ENCODE measurements around the gene HSPA1L. TPM values are rescaled to one million over a fixed set of nuclear protein-coding genes. Genes with fewer than 3 reads are reported as not detected.

HSPA1L gene
- total and polyA plus RNA-seq, 2 donors from 2014 or later, result 1.7 to 2.3 TPM

DNA sequence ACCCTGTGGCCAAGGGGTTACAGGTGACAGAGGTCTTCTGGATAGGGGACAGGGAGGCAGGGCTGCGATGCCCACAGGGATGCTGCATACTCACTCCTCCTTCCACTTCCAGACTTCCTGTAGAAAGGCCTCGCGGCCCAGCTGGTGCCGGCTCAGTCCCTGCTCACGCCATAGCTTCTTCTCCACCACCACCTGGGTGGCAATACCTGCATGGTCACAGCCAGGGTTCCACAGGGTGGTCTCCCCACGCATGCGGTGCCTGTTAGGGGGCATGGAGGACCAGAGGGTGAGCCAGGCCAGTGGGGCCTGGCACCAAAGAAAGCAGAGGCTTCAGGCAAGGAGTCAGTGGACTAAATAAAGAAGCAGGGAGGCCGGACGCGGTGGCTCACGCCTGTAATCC lies 29.6 kb downstream of the HSPA1L start:
- Histone ChIP-seq H3K4me3 (ENCODE audit: low read length in 3 of 3) (no peak overlapping the region), H3K36me3 (ENCODE audit: control insufficient read depth in 2 of 3, insufficient read depth in 3 of 3, low read length in 3 of 3) (peaks cover 0 to 18% (median 15%) of the 10 kb centered on the region in 3 donors)

DNA sequence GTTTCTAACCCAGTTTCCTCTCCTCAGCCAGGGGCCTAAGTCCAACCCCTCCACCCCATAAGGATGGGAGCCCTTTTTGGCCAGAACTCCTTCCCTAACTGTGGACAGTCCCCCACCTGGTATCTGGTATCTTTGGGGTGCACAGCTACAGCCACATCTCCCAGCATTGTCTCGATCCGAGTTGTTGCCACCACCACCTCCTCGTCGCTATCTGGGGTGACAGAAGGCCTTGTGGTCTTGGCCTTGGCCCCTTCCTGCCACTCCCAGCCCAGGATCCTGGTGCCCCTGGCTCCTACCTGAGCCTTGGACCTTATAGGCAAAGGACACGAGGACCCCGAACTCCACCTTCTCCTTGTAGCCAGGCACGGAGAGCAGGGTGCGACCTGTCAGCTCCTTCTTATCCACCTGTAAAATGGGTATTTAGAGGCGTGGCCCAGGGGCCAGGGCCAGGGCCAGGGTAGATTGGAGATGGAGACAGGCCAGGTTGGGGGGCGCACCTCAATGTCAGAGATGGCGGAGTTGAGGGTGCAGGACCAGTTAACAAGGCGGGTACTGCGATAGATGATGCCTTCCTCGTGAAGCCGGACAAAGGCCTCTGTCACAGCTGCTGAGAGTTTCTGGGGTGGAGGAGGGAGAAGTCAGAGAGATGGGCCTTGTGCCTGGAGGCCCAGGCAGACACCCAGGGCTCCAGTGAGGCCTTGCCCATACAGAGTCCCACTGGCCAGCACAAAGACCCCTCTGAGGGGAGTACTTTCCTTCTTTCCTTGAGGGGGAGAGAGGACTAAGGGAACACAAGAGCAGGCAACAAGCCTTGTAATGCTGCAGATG lies 30.8 kb downstream of the HSPA1L start:
- Histone ChIP-seq H3K27me3 (ENCODE audit: control insufficient read depth, insufficient read depth, low read length) (no peaks in the 10 kb centered on the region), H3K4me1 (ENCODE audit: control insufficient read depth in 2 of 3, insufficient read depth in 2 of 3, low read depth in 1 of 3, low read length in 3 of 3) (no peaks in the 10 kb centered on the region), H3K9ac (ENCODE audit: low read length in 3 of 3) (no peak overlapping the region), H3K9me3 (ENCODE audit: control insufficient read depth in 2 of 3, insufficient read depth in 1 of 3, low read length in 3 of 3) (no peaks in the 10 kb centered on the region), H3K4me3 (ENCODE audit: low read length in 3 of 3) (no peak overlapping the region), H3K27ac (ENCODE audit: low read depth in 2 of 2, low read length in 2 of 2) (no peak overlapping the region), H3K36me3 (ENCODE audit: control insufficient read depth in 2 of 3, insufficient read depth in 3 of 3, low read length in 3 of 3) (peaks cover 0 to 18% (median 18%) of the 10 kb centered on the region in 3 donors)
- TF ChIP-seq, protein P1, sequence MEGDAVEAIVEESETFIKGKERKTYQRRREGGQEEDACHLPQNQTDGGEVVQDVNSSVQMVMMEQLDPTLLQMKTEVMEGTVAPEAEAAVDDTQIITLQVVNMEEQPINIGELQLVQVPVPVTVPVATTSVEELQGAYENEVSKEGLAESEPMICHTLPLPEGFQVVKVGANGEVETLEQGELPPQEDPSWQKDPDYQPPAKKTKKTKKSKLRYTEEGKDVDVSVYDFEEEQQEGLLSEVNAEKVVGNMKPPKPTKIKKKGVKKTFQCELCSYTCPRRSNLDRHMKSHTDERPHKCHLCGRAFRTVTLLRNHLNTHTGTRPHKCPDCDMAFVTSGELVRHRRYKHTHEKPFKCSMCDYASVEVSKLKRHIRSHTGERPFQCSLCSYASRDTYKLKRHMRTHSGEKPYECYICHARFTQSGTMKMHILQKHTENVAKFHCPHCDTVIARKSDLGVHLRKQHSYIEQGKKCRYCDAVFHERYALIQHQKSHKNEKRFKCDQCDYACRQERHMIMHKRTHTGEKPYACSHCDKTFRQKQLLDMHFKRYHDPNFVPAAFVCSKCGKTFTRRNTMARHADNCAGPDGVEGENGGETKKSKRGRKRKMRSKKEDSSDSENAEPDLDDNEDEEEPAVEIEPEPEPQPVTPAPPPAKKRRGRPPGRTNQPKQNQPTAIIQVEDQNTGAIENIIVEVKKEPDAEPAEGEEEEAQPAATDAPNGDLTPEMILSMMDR (IDR thresholded peaks at IDR 0.05; ENCODE audit: borderline replicate concordance, extremely low read depth, insufficient read depth), result no peak
- no peak for FAIRE-seq
- intact Hi-C loops (cut with DNase I), result no loop called here
- peak in 1 of 5 donors; percentile 54 for DNase-seq

More for the DNA sequence above, 29.6 kb downstream of the HSPA1L start:
- FAIRE-seq, result no peak
- H3K27ac ChIP-seq (ENCODE audit: low read depth in 2 of 2, low read length in 2 of 2), result no peak overlapping the region
- no peak overlapping the region for H3K9ac ChIP-seq (ENCODE audit: low read length in 3 of 3)
- DNase-seq, result peak in 1 of 5 donors; percentile 51
- no peaks in the 10 kb centered on the region for H3K27me3 ChIP-seq (ENCODE audit: control insufficient read depth, insufficient read depth, low read length)
- no peaks in the 10 kb centered on the region for H3K9me3 ChIP-seq (ENCODE audit: control insufficient read depth in 2 of 3, insufficient read depth in 1 of 3, low read length in 3 of 3)
- intact Hi-C loops (cut with DNase I), result no loop called here
- H3K4me1 ChIP-seq (ENCODE audit: control insufficient read depth in 2 of 3, insufficient read depth in 2 of 3, low read depth in 1 of 3, low read length in 3 of 3), result no peaks in the 10 kb centered on the region
- TF ChIP-seq, protein P1 (IDR thresholded peaks at IDR 0.05; ENCODE audit: borderline replicate concordance, extremely low read depth, insufficient read depth), result no peak

DNA sequence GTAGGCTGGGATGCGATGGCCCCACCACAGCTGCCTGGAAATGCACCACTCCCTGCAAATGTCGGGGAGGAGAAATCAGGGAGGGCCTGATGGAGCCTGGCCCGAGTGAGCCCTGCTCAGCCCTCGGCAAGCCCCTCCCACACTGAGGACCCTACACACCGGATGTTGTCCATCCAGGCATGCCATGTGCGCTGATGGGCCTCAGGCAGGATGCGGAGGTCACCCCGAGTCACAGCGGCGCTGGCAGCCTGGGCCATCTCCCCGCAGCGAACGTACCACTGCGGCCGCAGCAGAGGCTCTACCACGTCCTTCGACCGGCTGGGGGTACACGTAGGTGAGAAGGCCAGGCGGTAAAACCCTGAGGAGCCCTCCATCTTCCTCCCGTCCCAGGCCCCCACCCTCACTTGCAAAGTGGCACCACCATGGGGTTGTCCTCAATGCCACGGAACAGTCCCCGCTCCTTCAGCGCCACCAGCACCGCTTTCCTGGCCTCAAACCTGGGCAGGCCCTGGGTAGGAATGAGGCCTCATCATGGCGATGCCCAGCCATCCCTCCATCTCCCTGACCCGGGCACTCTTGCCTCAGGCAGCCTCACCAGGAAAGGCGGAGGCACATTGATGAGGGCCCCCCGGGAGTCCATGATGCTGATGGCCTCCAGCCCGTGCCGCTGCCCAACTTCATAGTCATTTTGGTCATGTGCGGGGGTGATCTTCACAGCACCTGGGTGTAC lies 32.8 kb downstream of the HSPA1L start:
- Histone ChIP-seq H3K27me3 (ENCODE audit: control insufficient read depth, insufficient read depth, low read length) (no peaks in the 10 kb centered on the region), H3K4me3 (ENCODE audit: low read length in 3 of 3) (no peak overlapping the region), H3K9ac (ENCODE audit: low read length in 3 of 3) (no peak overlapping the region), H3K27ac (ENCODE audit: low read depth in 2 of 2, low read length in 2 of 2) (no peak overlapping the region), H3K4me1 (ENCODE audit: control insufficient read depth in 2 of 3, insufficient read depth in 2 of 3, low read depth in 1 of 3, low read length in 3 of 3) (peaks cover 0 to 3% (median 0%) of the 10 kb centered on the region in 3 donors), H3K36me3 (ENCODE audit: control insufficient read depth in 2 of 3, insufficient read depth in 3 of 3, low read length in 3 of 3) (peaks cover 0 to 18% (median 18%) of the 10 kb centered on the region in 3 donors), H3K9me3 (ENCODE audit: control insufficient read depth in 2 of 3, insufficient read depth in 1 of 3, low read length in 3 of 3) (no peaks in the 10 kb centered on the region)
- DNase-seq (peak in 1 of 5 donors; percentile 69), FAIRE-seq (no peak)
- intact Hi-C loops (cut with DNase I), result no loop called here
- TF ChIP-seq, protein P1 (IDR thresholded peaks at IDR 0.05; ENCODE audit: borderline replicate concordance, extremely low read depth, insufficient read depth), result no peak

Measured in kidney (tissue), 14 donors.